SU-DHL-6 (cell line): ENCODE results near the gene AQP2.

ENCODE experiments used
- H2AFZ ChIP-seq: fragments of 200-600 bp; sonication (generic); 2 replicates; pipeline ENCODE4 v1.6.1; 2014; ENCODE audit warnings: low read depth, mild to moderate bottlenecking, moderate library complexity, mixed read lengths, antibody characterized with exemption, low read length; ENCODE audit not compliant: severe bottlenecking
- H3F3A ChIP-seq: fragments of 200-600 bp; shearing (Covaris generic); 2 replicates; pipeline ENCODE4 v1.6.0; 2016; ENCODE audit warnings: antibody characterized with exemption, mild to moderate bottlenecking; ENCODE audit not compliant: insufficient read depth
- H3K27ac ChIP-seq: fragments of 200-600 bp; sonication (generic); 2 replicates; pipeline ENCODE4 v1.5.1; 2016; ENCODE audit warnings: low read depth, mild to moderate bottlenecking, low read length, moderate library complexity, mixed read lengths
- H3K27me3 ChIP-seq: fragments of 200-600 bp; sonication (generic), shearing (Covaris generic); 2 replicates; pipeline ENCODE4 v1.6.0; 2014; ENCODE audit warnings: mild to moderate bottlenecking, low read length
- H3K36me3 ChIP-seq: fragments of 200-600 bp; sonication (generic); 2 replicates; pipeline ENCODE4 v1.6.1; 2014; ENCODE audit warnings: mild to moderate bottlenecking, low read length, mixed read lengths
- H3K4me2 ChIP-seq: fragments of 300-600, 200-600 bp; shearing (Covaris generic), sonication (generic); 2 replicates; pipeline ENCODE4 v1.6.0; 2014; ENCODE audit warnings: low read length, low read depth, mild to moderate bottlenecking; ENCODE audit not compliant: poor library complexity, severe bottlenecking
- H3K4me3 ChIP-seq: fragments of 200-600 bp; sonication (generic); 2 replicates; pipeline ENCODE4 v1.5.1; 2014; ENCODE audit warnings: antibody characterized with exemption, low read length, mild to moderate bottlenecking, mixed read lengths; ENCODE audit not compliant: insufficient read depth, poor library complexity, severe bottlenecking
- H3K79me2 ChIP-seq: fragments of 200-600 bp; sonication (generic); 2 replicates; pipeline ENCODE4 v1.6.1; 2014; ENCODE audit warnings: mild to moderate bottlenecking, low read length, moderate library complexity; ENCODE audit not compliant: insufficient read depth
- H3K9ac ChIP-seq: fragments of 200-600 bp; sonication (generic); 2 replicates; pipeline ENCODE4 v1.7.0; 2014; ENCODE audit warnings: mild to moderate bottlenecking, low read length
- H3K9me2 ChIP-seq: fragments of 200-600 bp; sonication (generic); replicated peaks from 2 replicates; pipeline ENCODE4 v1.6.1; 2014; ENCODE audit warnings: low read length; ENCODE audit not compliant: insufficient read depth
- H3K9me3 ChIP-seq: fragments of 200-600 bp; sonication (generic); 2 replicates; pipeline ENCODE4 v1.6.1; 2014; ENCODE audit warnings: low read length, mixed read lengths; ENCODE audit not compliant: insufficient read depth
- H4K20me1 ChIP-seq: fragments of 200-600 bp; sonication (generic); 2 replicates; pipeline ENCODE4 v1.6.1; 2014; ENCODE audit warnings: low read depth, mild to moderate bottlenecking, antibody characterized with exemption, low read length, moderate library complexity, mixed read lengths
- EZH2phosphoT487 ChIP-seq: fragments of 200-600 bp; sonication (generic), shearing (Covaris generic); conservative IDR thresholded peaks from 2 replicates; pipeline ENCODE4 v1.6.1; 2018; ENCODE audit warnings: mild to moderate bottlenecking, antibody characterized with exemption, low read length, moderate library complexity, mixed read lengths
- TF ChIP-seq, protein P1 (sequence below): fragments of 200-600 bp; sonication (generic); IDR thresholded peaks from one replicate; pipeline ENCODE4 v1.5.1; 2017; ENCODE audit warnings: antibody characterized with exemption, mild to moderate bottlenecking, low read length, moderate library complexity; ENCODE audit not compliant: insufficient read depth, poor library complexity, severe bottlenecking

The AQP2 gene

DNA sequence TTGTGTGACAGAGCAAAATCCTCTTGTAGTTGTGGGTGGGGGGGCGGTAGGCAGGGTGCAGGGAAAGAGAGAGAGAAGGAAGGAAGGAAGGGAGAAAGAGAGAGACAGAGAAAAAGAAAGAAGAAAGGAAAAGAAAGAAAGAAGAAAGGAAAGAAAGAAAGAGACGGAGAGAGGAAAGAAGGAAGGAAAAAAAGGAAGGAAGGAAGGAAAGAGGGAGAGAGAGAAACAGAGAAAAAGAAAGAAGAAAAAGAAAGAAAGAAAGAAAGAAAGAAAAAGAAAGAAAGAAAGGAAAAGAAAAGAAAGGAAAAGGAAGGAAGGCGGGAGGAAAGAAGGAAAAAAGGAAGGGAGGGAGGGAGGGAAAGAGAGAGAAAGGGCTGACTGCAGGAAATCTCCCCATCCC, 29.2 kb upstream of the AQP2 start:
- Histone ChIP-seq H3K79me2 (no peaks in the 10 kb centered on the region), H3K27me3 (no peaks in the 10 kb centered on the region), H3K4me2 (no peak overlapping the region), H3K36me3 (no peaks in the 10 kb centered on the region), H3K9ac (no peak overlapping the region), H3K9me3 (no peaks in the 10 kb centered on the region), H4K20me1 (no peaks in the 10 kb centered on the region), H3K9me2 (no peaks in the 10 kb centered on the region), H3K27ac (no peak overlapping the region), H3K4me3 (no peak overlapping the region), H3F3A (no peaks in the 10 kb centered on the region), H2AFZ (no peak overlapping the region)
- TF ChIP-seq, protein P1, sequence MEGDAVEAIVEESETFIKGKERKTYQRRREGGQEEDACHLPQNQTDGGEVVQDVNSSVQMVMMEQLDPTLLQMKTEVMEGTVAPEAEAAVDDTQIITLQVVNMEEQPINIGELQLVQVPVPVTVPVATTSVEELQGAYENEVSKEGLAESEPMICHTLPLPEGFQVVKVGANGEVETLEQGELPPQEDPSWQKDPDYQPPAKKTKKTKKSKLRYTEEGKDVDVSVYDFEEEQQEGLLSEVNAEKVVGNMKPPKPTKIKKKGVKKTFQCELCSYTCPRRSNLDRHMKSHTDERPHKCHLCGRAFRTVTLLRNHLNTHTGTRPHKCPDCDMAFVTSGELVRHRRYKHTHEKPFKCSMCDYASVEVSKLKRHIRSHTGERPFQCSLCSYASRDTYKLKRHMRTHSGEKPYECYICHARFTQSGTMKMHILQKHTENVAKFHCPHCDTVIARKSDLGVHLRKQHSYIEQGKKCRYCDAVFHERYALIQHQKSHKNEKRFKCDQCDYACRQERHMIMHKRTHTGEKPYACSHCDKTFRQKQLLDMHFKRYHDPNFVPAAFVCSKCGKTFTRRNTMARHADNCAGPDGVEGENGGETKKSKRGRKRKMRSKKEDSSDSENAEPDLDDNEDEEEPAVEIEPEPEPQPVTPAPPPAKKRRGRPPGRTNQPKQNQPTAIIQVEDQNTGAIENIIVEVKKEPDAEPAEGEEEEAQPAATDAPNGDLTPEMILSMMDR, result no peak
- no peak for TF ChIP-seq EZH2phosphoT487

DNA sequence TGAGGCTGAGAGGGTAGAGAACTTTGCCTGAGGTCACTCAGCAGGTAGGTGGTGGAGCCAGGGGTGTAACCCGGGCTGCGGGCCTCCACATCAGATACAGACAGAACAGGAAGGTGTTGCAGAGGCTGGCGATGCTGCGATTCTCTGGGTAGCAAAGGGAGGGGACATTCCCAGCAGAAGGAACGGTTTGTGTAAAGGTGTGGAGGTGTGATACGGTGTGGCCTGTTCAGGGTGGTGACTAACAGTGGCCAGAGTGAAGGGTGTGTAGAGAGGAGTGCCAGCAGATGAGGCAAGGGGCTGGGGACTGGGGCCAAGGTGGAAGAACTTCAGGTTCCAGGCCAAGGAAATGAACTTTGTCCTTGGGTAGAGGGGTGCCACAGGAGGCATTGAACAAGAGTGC, 28.6 kb upstream of the AQP2 start:
- Histone ChIP-seq H3K9me3 (no peaks in the 10 kb centered on the region), H4K20me1 (no peaks in the 10 kb centered on the region), H3F3A (no peaks in the 10 kb centered on the region), H3K4me2 (no peak overlapping the region), H3K27me3 (no peaks in the 10 kb centered on the region), H2AFZ (no peak overlapping the region), H3K79me2 (no peaks in the 10 kb centered on the region), H3K9me2 (no peaks in the 10 kb centered on the region), H3K9ac (no peak overlapping the region), H3K27ac (no peak overlapping the region), H3K4me3 (no peak overlapping the region), H3K36me3 (no peaks in the 10 kb centered on the region)
- TF ChIP-seq, protein P1, result no peak
- TF ChIP-seq EZH2phosphoT487, result no peak

DNA sequence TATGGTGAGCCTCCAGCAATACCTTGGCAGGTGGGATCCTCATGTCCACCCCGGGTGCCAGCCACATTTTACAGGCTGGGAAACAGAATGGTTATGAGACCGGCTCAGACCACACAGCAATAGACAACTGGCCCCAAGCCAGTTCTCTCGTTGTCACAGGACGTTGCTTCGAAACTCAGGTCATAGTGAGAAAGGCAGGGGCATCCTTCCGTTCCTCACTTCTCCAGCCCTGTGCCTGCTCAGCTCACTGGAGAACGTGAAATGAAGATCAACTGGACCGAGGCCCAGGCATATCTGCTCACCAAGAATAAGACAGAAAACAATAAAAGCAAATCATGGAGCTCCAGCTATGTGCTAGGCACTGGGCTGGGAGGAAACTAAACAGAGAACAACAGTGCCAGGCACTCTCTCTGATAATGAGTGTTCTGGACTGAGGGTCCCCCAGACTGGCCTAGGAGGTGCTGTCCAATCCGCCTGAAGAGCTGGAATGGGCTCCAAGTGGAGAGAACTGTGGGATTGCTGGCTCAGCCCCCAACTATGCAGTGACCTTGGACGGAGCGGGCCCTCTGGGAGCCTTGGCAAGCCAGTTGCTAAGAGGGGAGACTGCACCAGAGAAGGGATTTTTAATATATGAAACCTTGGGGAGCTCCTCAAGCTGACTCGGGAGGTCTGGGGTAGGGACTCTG, 28.0 kb upstream of the AQP2 start:
- no peak for TF ChIP-seq EZH2phosphoT487
- TF ChIP-seq, protein P1, result no peak
- no peak overlapping the region for H2AFZ ChIP-seq
- H3K36me3 ChIP-seq, result no peaks in the 10 kb centered on the region
- no peaks in the 10 kb centered on the region for H3K9me3 ChIP-seq
- H3K4me3 ChIP-seq, result no peak overlapping the region
- no peaks in the 10 kb centered on the region for H3K79me2 ChIP-seq
- H3K9ac ChIP-seq, result no peak overlapping the region
- no peaks in the 10 kb centered on the region for H3K9me2 ChIP-seq
- no peak overlapping the region for H3K27ac ChIP-seq
- H4K20me1 ChIP-seq, result no peaks in the 10 kb centered on the region
- no peaks in the 10 kb centered on the region for H3K27me3 ChIP-seq
- no peak overlapping the region for H3K4me2 ChIP-seq
- H3F3A ChIP-seq, result no peaks in the 10 kb centered on the region
